OCI-LY1 (cell line): ENCODE results near the gene ARHGEF17.

Experiments used
- H2AFZ ChIP-seq: fragments of 200-600 bp; sonication (generic), shearing (Covaris generic); 2 replicates; pipeline ENCODE4 v1.6.0; 2014; ENCODE audit warnings: antibody characterized with exemption, mild to moderate bottlenecking, low read length
- H3F3A ChIP-seq: fragments of 200-600 bp; sonication (generic), shearing (Covaris generic); 2 replicates; pipeline ENCODE4 v1.6.0; 2014; ENCODE audit warnings: mild to moderate bottlenecking, antibody characterized with exemption, low read length, moderate library complexity; ENCODE audit not compliant: insufficient read depth
- H3K27ac ChIP-seq: fragments of 200-600 bp; sonication (generic); 2 replicates; pipeline ENCODE4 v1.5.1; 2014; ENCODE audit warnings: low read length, mixed run types, mild to moderate bottlenecking, low read depth; ENCODE audit not compliant: poor library complexity, severe bottlenecking
- H3K27me3 ChIP-seq: fragments of 200-600 bp; sonication (generic); 2 replicates; pipeline ENCODE4 v1.6.0; 2014; ENCODE audit warnings: antibody characterized with exemption, mild to moderate bottlenecking, low read length, moderate library complexity; ENCODE audit not compliant: insufficient read depth
- H3K36me3 ChIP-seq: fragments of 200-600 bp; sonication (generic); 2 replicates; pipeline ENCODE4 v1.6.1; 2014; ENCODE audit warnings: mild to moderate bottlenecking, antibody characterized with exemption, low read length, moderate library complexity, mixed read lengths; ENCODE audit not compliant: insufficient read depth
- H3K4me1 ChIP-seq: fragments of 200-600 bp; sonication (generic); 2 replicates; pipeline ENCODE4 v1.5.1; 2014; ENCODE audit warnings: mild to moderate bottlenecking, low read length, moderate library complexity; ENCODE audit not compliant: insufficient read depth, severe bottlenecking
- H3K4me2 ChIP-seq: fragments of 200-600 bp; sonication (generic), shearing (Covaris generic); 2 replicates; pipeline ENCODE4 v1.6.1; 2014; ENCODE audit warnings: low read length
- H3K4me3 ChIP-seq: fragments of 200-600 bp; sonication (generic); 2 replicates; pipeline ENCODE4 v1.5.1; 2014; ENCODE audit warnings: low read length, low read depth, mild to moderate bottlenecking, mixed read lengths; ENCODE audit not compliant: poor library complexity, severe bottlenecking
- H3K79me2 ChIP-seq: fragments of 200-600 bp; shearing (Covaris generic); 2 replicates; pipeline ENCODE4 v1.6.1; 2016; ENCODE audit warnings: mixed run types, low read length, mixed read lengths; ENCODE audit not compliant: insufficient read depth
- H3K9ac ChIP-seq: fragments of 200-600 bp; sonication (generic), shearing (Covaris generic); 2 replicates; pipeline ENCODE4 v1.6.1; 2014; ENCODE audit warnings: mild to moderate bottlenecking, low read length, mixed read lengths
- H3K9me2 ChIP-seq: fragments of 200-600 bp; sonication (generic), shearing (Covaris generic); 2 replicates; pipeline ENCODE4 v1.6.1; 2014; ENCODE audit warnings: low read depth, mild to moderate bottlenecking, low read length, mixed read lengths
- H3K9me3 ChIP-seq: fragments of 200-600 bp; shearing (Covaris generic); 2 replicates; pipeline ENCODE4 v1.6.1; 2014; ENCODE audit warnings: low read length, mixed read lengths
- H4K20me1 ChIP-seq: fragments of 200-600 bp; sonication (generic), shearing (Covaris generic); 2 replicates; pipeline ENCODE4 v1.6.0; 2016; ENCODE audit warnings: mild to moderate bottlenecking, low read length; ENCODE audit not compliant: insufficient read depth
- CTCF ChIP-seq: fragments of 200-600 bp; sonication (generic), shearing (Covaris generic); IDR thresholded peaks from 2 replicates; pipeline ENCODE4 v1.5.1; 2017; ENCODE audit warnings: mild to moderate bottlenecking, antibody characterized with exemption, low read length, moderate library complexity, mixed read lengths
- EZH2 ChIP-seq: fragments of 200-600 bp; sonication (generic), shearing (Covaris generic); IDR thresholded peaks from 2 replicates; pipeline ENCODE4 v1.8.0; 2017; ENCODE audit warnings: borderline replicate concordance, mixed run types, mild to moderate bottlenecking, antibody characterized with exemption, low read length, moderate library complexity, mixed read lengths

The ARHGEF17 gene

GRCh38 chr11:73396251-73396930 lies 88.3 kb downstream of the ARHGEF17 start:
- Histone ChIP-seq H2AFZ (no peak overlapping the region), H3K9ac (no peak overlapping the region), H3K9me2 (no peaks in the 10 kb centered on the region), H3K4me1 (no peaks in the 10 kb centered on the region), H3K27ac (no peak overlapping the region), H3K4me2 (no peak overlapping the region), H4K20me1 (no peaks in the 10 kb centered on the region), H3F3A (no peaks in the 10 kb centered on the region), H3K36me3 (peaks cover 23% of the 10 kb centered on the region; the same call in 1 of the 2 replicates), H3K27me3 (no peaks in the 10 kb centered on the region), H3K79me2 (no peaks in the 10 kb centered on the region), H3K4me3 (no peak overlapping the region), H3K9me3 (no peaks in the 10 kb centered on the region)
- TF ChIP-seq CTCF (no peak), EZH2 (no peak)

GRCh38 chr11:73396985-73397384 lies 88.9 kb downstream of the ARHGEF17 start:
- H3K4me1 ChIP-seq: no peaks in the 10 kb centered on the region
- H4K20me1 ChIP-seq: no peaks in the 10 kb centered on the region
- H2AFZ ChIP-seq: no peak overlapping the region
- no peak for TF ChIP-seq EZH2
- TF ChIP-seq CTCF: no peak
- no peaks in the 10 kb centered on the region for H3K79me2 ChIP-seq
- no peak overlapping the region for H3K27ac ChIP-seq
- H3K36me3 ChIP-seq: peaks cover 23% of the 10 kb centered on the region; the same call in 1 of the 2 replicates
- no peaks in the 10 kb centered on the region for H3K9me2 ChIP-seq
- no peaks in the 10 kb centered on the region for H3K9me3 ChIP-seq
- no peaks in the 10 kb centered on the region for H3K27me3 ChIP-seq
- H3F3A ChIP-seq: no peaks in the 10 kb centered on the region
- H3K4me3 ChIP-seq: no peak overlapping the region
- H3K9ac ChIP-seq: no peak overlapping the region
- H3K4me2 ChIP-seq: no peak overlapping the region

GRCh38 chr11:73397468-73398131 lies 89.5 kb downstream of the ARHGEF17 start:
- no peak overlapping the region for H3K4me3 ChIP-seq
- H3F3A ChIP-seq: no peaks in the 10 kb centered on the region
- H3K9me3 ChIP-seq: no peaks in the 10 kb centered on the region
- H3K9ac ChIP-seq: no peak overlapping the region
- H3K79me2 ChIP-seq: no peaks in the 10 kb centered on the region
- no peak overlapping the region for H2AFZ ChIP-seq
- no peak overlapping the region for H3K4me2 ChIP-seq
- H3K36me3 ChIP-seq: peaks cover 23% of the 10 kb centered on the region; the same call in 1 of the 2 replicates
- H3K27me3 ChIP-seq: no peaks in the 10 kb centered on the region
- no peaks in the 10 kb centered on the region for H3K4me1 ChIP-seq
- H3K9me2 ChIP-seq: no peaks in the 10 kb centered on the region
- H4K20me1 ChIP-seq: no peaks in the 10 kb centered on the region
- H3K27ac ChIP-seq: no peak overlapping the region
- no peak for TF ChIP-seq EZH2

GRCh38 chr11:73398132-73398526 lies 90.1 kb downstream of the ARHGEF17 start:
- Histone ChIP-seq H4K20me1 (no peaks in the 10 kb centered on the region), H3K4me2 (no peak overlapping the region)

More at GRCh38 chr11:73398132-73398526, 90.1 kb downstream of the ARHGEF17 start:
- no peaks in the 10 kb centered on the region for H3K9me3 ChIP-seq
- no peaks in the 10 kb centered on the region for H3K9me2 ChIP-seq
- no peaks in the 10 kb centered on the region for H3K27me3 ChIP-seq
- no peak overlapping the region for H3K4me3 ChIP-seq
- H3K27ac ChIP-seq: no peak overlapping the region
- no peak overlapping the region for H3K9ac ChIP-seq
- no peak overlapping the region for H2AFZ ChIP-seq
- H3K36me3 ChIP-seq: peaks cover 23% of the 10 kb centered on the region; the same call in 1 of the 2 replicates
- H3K4me1 ChIP-seq: no peaks in the 10 kb centered on the region
- H3K79me2 ChIP-seq: no peaks in the 10 kb centered on the region
- no peak for TF ChIP-seq EZH2
- TF ChIP-seq CTCF: no peak
- no peaks in the 10 kb centered on the region for H3F3A ChIP-seq
